ENCODE measurements around the gene SLC24A4. TPM values are rescaled to one million over a fixed set of nuclear protein-coding genes. Genes with fewer than 3 reads are reported as not detected.
A peak's percentile ranks its signal among the peaks of the same experiment; 100 is the strongest.

The SLC24A4 gene
- total RNA-seq, 1 donor from 2014 or later: 1.1 TPM

GRCh38 chr14:92486881-92487280 is 163.9 kb downstream of the SLC24A4 start:
- Mint-ChIP-seq H3K4me3 (ENCODE audit: unreplicated experiment) (no peak overlapping the region), H3K27me3 (ENCODE audit: unreplicated experiment) (peaks cover 10% of the 10 kb centered on the region), H3K9me3 (ENCODE audit: unreplicated experiment) (no peaks in the 10 kb centered on the region), H3K4me1 (ENCODE audit: unreplicated experiment) (peaks cover 21% of the 10 kb centered on the region), H3K27ac (ENCODE audit: unreplicated experiment) (no peak overlapping the region), H3K36me3 (ENCODE audit: low read depth, unreplicated experiment) (no peaks in the 10 kb centered on the region)
- DNase-seq (ENCODE audit: low spot score): no peak
- TF ChIP-seq, protein P1, sequence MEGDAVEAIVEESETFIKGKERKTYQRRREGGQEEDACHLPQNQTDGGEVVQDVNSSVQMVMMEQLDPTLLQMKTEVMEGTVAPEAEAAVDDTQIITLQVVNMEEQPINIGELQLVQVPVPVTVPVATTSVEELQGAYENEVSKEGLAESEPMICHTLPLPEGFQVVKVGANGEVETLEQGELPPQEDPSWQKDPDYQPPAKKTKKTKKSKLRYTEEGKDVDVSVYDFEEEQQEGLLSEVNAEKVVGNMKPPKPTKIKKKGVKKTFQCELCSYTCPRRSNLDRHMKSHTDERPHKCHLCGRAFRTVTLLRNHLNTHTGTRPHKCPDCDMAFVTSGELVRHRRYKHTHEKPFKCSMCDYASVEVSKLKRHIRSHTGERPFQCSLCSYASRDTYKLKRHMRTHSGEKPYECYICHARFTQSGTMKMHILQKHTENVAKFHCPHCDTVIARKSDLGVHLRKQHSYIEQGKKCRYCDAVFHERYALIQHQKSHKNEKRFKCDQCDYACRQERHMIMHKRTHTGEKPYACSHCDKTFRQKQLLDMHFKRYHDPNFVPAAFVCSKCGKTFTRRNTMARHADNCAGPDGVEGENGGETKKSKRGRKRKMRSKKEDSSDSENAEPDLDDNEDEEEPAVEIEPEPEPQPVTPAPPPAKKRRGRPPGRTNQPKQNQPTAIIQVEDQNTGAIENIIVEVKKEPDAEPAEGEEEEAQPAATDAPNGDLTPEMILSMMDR (IDR thresholded peaks at IDR 0.05; ENCODE audit: unreplicated experiment): no peak

DNA sequence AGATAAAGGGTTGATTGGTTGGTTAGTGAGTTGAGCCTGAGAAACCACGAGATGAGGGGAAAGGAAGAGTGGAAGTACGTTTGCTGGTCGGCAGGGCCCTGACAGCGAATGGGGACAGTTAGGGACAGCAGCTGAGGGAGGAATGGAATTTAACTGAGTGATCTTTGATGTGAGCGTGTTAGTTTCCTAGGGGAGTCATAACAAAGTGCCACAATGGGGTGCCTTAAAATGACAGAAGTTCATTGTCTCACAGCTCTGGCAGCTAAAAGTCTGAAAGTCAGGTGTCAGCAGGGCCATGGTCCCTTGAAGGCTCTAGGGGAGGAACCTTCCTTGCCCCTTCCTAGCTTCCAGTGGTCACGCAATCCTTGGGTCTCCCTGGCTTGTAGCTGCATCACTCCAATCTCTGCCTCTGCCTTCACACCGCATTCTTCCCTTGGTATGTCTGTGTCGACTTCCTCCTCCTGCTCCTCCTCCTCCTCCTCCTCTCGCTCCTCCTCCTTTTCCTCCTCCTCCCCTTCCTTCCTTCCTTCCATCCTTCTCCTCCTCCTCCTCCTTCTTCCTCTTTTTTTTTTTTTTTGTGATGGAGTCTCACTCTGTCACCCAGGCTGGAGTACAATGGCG is 164.7 kb downstream of the SLC24A4 start:
- no peaks in the 10 kb centered on the region for H3K9me3 Mint-ChIP-seq (ENCODE audit: unreplicated experiment)
- H3K4me1 Mint-ChIP-seq (ENCODE audit: unreplicated experiment): peaks cover 23% of the 10 kb centered on the region
- TF ChIP-seq, protein P1 (IDR thresholded peaks at IDR 0.05; ENCODE audit: unreplicated experiment): no peak
- no peak overlapping the region for H3K27ac Mint-ChIP-seq (ENCODE audit: unreplicated experiment)
- peaks cover 10% of the 10 kb centered on the region for H3K27me3 Mint-ChIP-seq (ENCODE audit: unreplicated experiment)
- H3K4me3 Mint-ChIP-seq (ENCODE audit: unreplicated experiment): no peak overlapping the region
- no peaks in the 10 kb centered on the region for H3K36me3 Mint-ChIP-seq (ENCODE audit: low read depth, unreplicated experiment)
- DNase-seq (ENCODE audit: low spot score): no peak

DNA sequence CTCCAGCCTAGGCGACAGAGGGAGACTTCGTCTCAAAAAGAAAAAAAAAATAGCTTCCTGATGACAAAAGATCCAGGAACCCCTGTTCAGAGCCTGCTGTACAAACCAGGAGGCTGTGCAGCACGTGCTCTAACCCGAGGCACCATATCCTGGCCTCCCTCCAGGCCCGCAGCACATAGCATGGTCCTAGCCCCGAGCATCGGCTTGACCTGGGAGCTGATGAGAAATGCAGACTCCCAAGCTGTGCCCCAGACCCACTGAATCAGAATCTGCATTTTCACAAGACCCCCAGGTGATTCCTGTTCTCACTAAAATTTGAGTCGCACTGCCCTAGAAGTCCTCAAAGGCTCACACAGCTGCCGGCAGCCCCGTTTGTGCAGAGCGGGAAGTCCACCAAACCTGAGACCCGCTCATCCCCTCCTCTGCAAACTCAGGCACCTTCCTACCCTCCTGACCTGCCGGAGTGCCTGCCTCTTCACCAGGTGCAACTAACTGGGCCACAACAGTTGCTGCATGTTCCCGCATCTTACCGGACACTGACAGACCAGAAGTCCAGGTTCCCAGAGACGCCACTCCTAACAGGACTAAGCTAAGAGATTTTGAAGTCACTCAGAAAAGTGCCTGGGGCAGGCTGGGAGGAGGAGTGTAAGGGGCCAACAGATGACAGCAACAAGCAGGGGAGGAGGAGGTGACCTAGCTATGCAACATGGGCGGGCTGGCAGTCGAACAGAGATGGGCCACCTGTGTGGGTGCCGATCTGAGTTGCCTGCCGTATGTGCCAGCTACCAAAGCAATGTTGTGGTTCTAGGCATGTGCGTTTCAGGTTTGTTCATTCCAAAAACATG is 166.7 kb downstream of the SLC24A4 start:
- Mint-ChIP-seq H3K36me3 (ENCODE audit: low read depth, unreplicated experiment) (no peaks in the 10 kb centered on the region), H3K9me3 (ENCODE audit: unreplicated experiment) (no peaks in the 10 kb centered on the region), H3K4me3 (ENCODE audit: unreplicated experiment) (peak overlapping the region; percentile 6), H3K4me1 (ENCODE audit: unreplicated experiment) (peaks cover 23% of the 10 kb centered on the region), H3K27me3 (ENCODE audit: unreplicated experiment) (peaks cover 8% of the 10 kb centered on the region), H3K27ac (ENCODE audit: unreplicated experiment) (peak overlapping the region; percentile 53)
- DNase-seq (ENCODE audit: low spot score): no peak
- TF ChIP-seq, protein P1 (IDR thresholded peaks at IDR 0.05; ENCODE audit: unreplicated experiment): no peak

DNA sequence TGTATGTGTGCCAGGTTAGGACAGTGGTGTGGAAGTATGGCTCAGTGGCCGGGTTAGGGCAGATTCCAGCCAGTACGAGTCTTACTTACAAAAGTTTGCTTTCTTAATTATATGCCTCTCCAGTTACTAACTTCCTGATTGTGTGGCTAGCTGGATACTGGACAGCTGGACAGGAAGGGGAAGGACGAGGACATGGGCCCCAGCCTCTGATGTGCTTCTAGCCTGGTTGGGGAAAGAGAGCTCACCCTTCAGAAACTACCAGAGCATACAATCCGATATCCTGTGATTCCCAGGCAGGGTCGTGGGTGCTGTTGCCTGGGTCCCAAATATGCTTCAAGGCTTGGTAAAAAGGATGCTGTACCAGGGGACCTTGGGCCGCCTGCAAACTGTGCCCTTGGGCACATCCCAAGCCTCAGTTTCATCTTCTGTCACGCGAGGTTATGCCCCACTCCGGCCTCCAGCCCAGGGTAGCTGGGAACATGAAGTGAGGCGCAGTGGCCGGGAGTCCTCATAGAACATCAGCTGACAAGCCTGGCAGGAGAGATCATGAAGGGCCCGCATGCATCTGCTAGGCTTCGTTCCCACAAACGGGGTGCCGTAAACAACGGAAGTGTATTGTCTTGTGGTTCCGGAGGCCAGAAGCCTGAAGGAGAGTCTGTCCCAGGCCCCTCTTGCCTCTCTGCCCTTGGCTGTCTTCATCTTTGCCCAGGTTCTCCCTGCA is 167.4 kb downstream of the SLC24A4 start:
- TF ChIP-seq, protein P1 (IDR thresholded peaks at IDR 0.05; ENCODE audit: unreplicated experiment): no peak
- DNase-seq (ENCODE audit: low spot score): no peak
- no peak overlapping the region for H3K27ac Mint-ChIP-seq (ENCODE audit: unreplicated experiment)
- peaks cover 29% of the 10 kb centered on the region for H3K4me1 Mint-ChIP-seq (ENCODE audit: unreplicated experiment)
- no peak overlapping the region for H3K4me3 Mint-ChIP-seq (ENCODE audit: unreplicated experiment)
- no peaks in the 10 kb centered on the region for H3K9me3 Mint-ChIP-seq (ENCODE audit: unreplicated experiment)
- H3K27me3 Mint-ChIP-seq (ENCODE audit: unreplicated experiment): peaks cover 8% of the 10 kb centered on the region
- no peaks in the 10 kb centered on the region for H3K36me3 Mint-ChIP-seq (ENCODE audit: low read depth, unreplicated experiment)

All from endothelial cell (in vitro differentiated cells).